Measurements from ENCODE around the gene REPIN1.

REPIN1 gene

GRCh38 chr7:150371996-150372270 is 3.3 kb downstream of the REPIN1 start:
- peak overlapping the region; percentile 98 for H3K27ac ChIP-seq
- no peak for TF ChIP-seq CTCF (IDR thresholded peaks at IDR 0.05)
- TF ChIP-seq ZFX (IDR thresholded peaks at IDR 0.05; ENCODE audit: borderline replicate concordance), result no peak

GRCh38 chr7:150372271-150373048 is 3.8 kb downstream of the REPIN1 start:
- TF ChIP-seq ZFX (IDR thresholded peaks at IDR 0.05; ENCODE audit: borderline replicate concordance) (no peak), CTCF (IDR thresholded peaks at IDR 0.05) (no peak)
- H3K27ac ChIP-seq, result peak overlapping the region; percentile 98

GRCh38 chr7:150373049-150373801 is 4.6 kb downstream of the REPIN1 start:
- TF ChIP-seq CTCF (IDR thresholded peaks at IDR 0.05), result no peak
- no peak for TF ChIP-seq ZFX (IDR thresholded peaks at IDR 0.05; ENCODE audit: borderline replicate concordance)
- H3K27ac ChIP-seq, result peak overlapping the region; percentile 98

GRCh38 chr7:150374026-150374425 is 5.4 kb downstream of the REPIN1 start:
- peak overlapping the region; percentile 98 for H3K27ac ChIP-seq
- TF ChIP-seq ZFX (IDR thresholded peaks at IDR 0.05; ENCODE audit: borderline replicate concordance) (no peak), CTCF (IDR thresholded peaks at IDR 0.05) (no peak)

- TF ChIP-seq CTCF (IDR thresholded peaks at IDR 0.05) (no peak), ZFX (IDR thresholded peaks at IDR 0.05; ENCODE audit: borderline replicate concordance) (no peak)
- H3K27ac ChIP-seq, result peak overlapping the region; percentile 98
Observed at GRCh38 chr7:150374472-150374871, 5.8 kb downstream of the REPIN1 start.

- no peak for TF ChIP-seq ZFX (IDR thresholded peaks at IDR 0.05; ENCODE audit: borderline replicate concordance)
- TF ChIP-seq CTCF (IDR thresholded peaks at IDR 0.05), result no peak
- peak overlapping the region; percentile 98 for H3K27ac ChIP-seq
Observed at GRCh38 chr7:150375662-150376521, 7.3 kb downstream of the REPIN1 start.

Measured in 22Rv1 (cell line).